ENCODE results near the gene THAP5. TPM values are rescaled to one million over a fixed set of nuclear protein-coding genes. Genes with fewer than 3 reads are reported as not detected.
"Not testable (repeated sequence)": the region's sequence is repeated elsewhere in the genome, so short reads cannot be mapped to it uniquely, and the experiment has no call there.

THAP5 gene
- polyA plus RNA-seq, 2 donors, result 3.6 TPM

DNA sequence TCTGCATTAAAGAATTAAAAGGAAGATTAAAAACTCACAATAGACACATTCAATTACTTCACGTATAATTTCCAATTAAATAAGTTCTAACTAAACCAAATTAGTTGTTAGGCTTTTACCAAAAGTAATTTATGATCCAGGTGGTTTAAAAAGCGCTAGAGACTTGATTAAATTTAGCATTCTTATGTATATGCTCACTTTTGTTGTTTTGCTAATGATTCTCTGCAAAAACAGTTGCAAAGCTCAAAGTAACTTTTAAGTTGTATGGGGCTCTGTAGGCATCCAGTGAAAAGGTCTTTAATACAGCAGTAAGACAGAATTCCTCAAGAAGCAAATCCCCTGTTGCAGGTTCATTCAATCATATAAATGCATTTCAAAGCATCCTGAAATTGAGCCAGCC lies 28.0 kb downstream of the THAP5 start:
- Histone ChIP-seq H3K4me3 (ENCODE audit: low read depth in 1 of 2, low read length in 2 of 2) (no peak overlapping the region), H3K36me3 (ENCODE audit: control insufficient read depth in 2 of 2, insufficient read depth in 2 of 2, low read length in 1 of 2) (no peaks in the 10 kb centered on the region), H3K4me1 (ENCODE audit: control insufficient read depth in 2 of 2, insufficient read depth in 2 of 2, low read length in 1 of 2) (no peaks in the 10 kb centered on the region), H3K27ac (ENCODE audit: low read depth in 2 of 2, low read length in 1 of 2) (no peak overlapping the region), H3K9me3 (ENCODE audit: control insufficient read depth in 2 of 2, insufficient read depth in 1 of 2, low read depth in 1 of 2, low read length in 1 of 2) (no peaks in the 10 kb centered on the region), H3K27me3 (ENCODE audit: control insufficient read depth in 1 of 2, insufficient read depth in 2 of 2, low read length in 2 of 2) (no peaks in the 10 kb centered on the region)
- WGBS, 2 donors, result 65 to 76% methylated on average over 2 of the region's 2 CpGs

DNA sequence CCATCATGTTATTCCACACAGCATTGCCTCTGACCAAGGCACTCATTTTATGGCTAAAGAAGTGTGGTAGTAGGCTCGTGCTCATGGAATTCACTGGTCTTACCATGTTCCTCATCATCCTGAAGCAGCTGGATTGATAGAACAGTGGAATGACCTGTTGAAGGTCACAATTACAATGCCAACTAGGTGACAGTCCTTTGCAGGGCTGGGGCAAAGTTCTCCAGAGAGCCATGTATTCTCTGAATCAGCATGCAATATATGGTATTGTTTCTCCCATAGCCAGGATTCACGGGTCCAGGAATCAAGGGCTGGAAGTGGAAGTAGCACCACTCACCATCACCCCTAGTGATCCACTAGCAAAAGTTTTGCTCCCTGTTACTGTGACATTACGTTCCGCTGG lies 30.8 kb downstream of the THAP5 start:
- not testable (repeated sequence) for H3K27ac ChIP-seq (ENCODE audit: low read depth in 2 of 2, low read length in 1 of 2); H3K9me3 ChIP-seq (ENCODE audit: control insufficient read depth in 2 of 2, insufficient read depth in 1 of 2, low read depth in 1 of 2, low read length in 1 of 2); H3K36me3 ChIP-seq (ENCODE audit: control insufficient read depth in 2 of 2, insufficient read depth in 2 of 2, low read length in 1 of 2); H3K27me3 ChIP-seq (ENCODE audit: control insufficient read depth in 1 of 2, insufficient read depth in 2 of 2, low read length in 2 of 2); H3K4me1 ChIP-seq (ENCODE audit: control insufficient read depth in 2 of 2, insufficient read depth in 2 of 2, low read length in 1 of 2); H3K4me3 ChIP-seq (ENCODE audit: low read depth in 1 of 2, low read length in 2 of 2)
- WGBS, 2 donors, result 90 to 91% methylated on average over 4 of the region's 4 CpGs

- WGBS, 2 donors, result 66 to 90% methylated on average over 2 of the region's 2 CpGs
Observed at GRCh38 chr7:108538236-108538635, 31.3 kb downstream of the THAP5 start.

DNA sequence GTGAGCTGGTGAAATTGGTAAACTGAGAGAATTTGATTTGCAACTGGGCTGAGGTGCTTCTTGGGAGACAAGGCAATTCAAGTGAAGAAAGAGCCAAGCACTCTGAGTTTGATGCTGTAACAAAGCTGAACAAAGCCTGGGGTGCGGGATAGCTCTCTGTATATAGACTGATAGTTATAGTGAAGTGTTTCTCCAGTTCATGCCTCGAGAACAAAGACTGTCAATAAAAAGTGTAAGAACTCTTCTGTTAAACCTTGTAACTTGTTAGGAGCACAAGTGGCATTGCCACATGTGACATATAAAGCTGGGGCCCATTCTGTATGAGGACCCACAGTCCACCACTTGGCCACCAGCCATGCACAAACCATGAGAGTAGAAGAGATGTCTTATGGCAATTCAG lies 32.3 kb downstream of the THAP5 start:
- Histone ChIP-seq H3K36me3 (ENCODE audit: control insufficient read depth in 2 of 2, insufficient read depth in 2 of 2, low read length in 1 of 2) (no peaks in the 10 kb centered on the region), H3K27ac (ENCODE audit: low read depth in 2 of 2, low read length in 1 of 2) (no peak overlapping the region), H3K4me3 (ENCODE audit: low read depth in 1 of 2, low read length in 2 of 2) (no peak overlapping the region), H3K4me1 (ENCODE audit: control insufficient read depth in 2 of 2, insufficient read depth in 2 of 2, low read length in 1 of 2) (no peaks in the 10 kb centered on the region), H3K9me3 (ENCODE audit: control insufficient read depth in 2 of 2, insufficient read depth in 1 of 2, low read depth in 1 of 2, low read length in 1 of 2) (no peaks in the 10 kb centered on the region), H3K27me3 (ENCODE audit: control insufficient read depth in 1 of 2, insufficient read depth in 2 of 2, low read length in 2 of 2) (no peaks in the 10 kb centered on the region)
- WGBS, 2 donors, result 86 to 91% methylated on average over 2 of the region's 2 CpGs

More at GRCh38 chr7:108538236-108538635, 31.3 kb downstream of the THAP5 start:
- H3K4me3 ChIP-seq (ENCODE audit: low read depth in 1 of 2, low read length in 2 of 2); H3K36me3 ChIP-seq (ENCODE audit: control insufficient read depth in 2 of 2, insufficient read depth in 2 of 2, low read length in 1 of 2); H3K9me3 ChIP-seq (ENCODE audit: control insufficient read depth in 2 of 2, insufficient read depth in 1 of 2, low read depth in 1 of 2, low read length in 1 of 2); H3K4me1 ChIP-seq (ENCODE audit: control insufficient read depth in 2 of 2, insufficient read depth in 2 of 2, low read length in 1 of 2); H3K27ac ChIP-seq (ENCODE audit: low read depth in 2 of 2, low read length in 1 of 2); H3K27me3 ChIP-seq (ENCODE audit: control insufficient read depth in 1 of 2, insufficient read depth in 2 of 2, low read length in 2 of 2): not testable (repeated sequence)

GRCh38 chr7:108535744-108536143 lies 33.8 kb downstream of the THAP5 start:
- Histone ChIP-seq H3K4me1 (ENCODE audit: control insufficient read depth in 2 of 2, insufficient read depth in 2 of 2, low read length in 1 of 2) (no peaks in the 10 kb centered on the region), H3K27me3 (ENCODE audit: control insufficient read depth in 1 of 2, insufficient read depth in 2 of 2, low read length in 2 of 2) (no peaks in the 10 kb centered on the region), H3K9me3 (ENCODE audit: control insufficient read depth in 2 of 2, insufficient read depth in 1 of 2, low read depth in 1 of 2, low read length in 1 of 2) (no peaks in the 10 kb centered on the region), H3K36me3 (ENCODE audit: control insufficient read depth in 2 of 2, insufficient read depth in 2 of 2, low read length in 1 of 2) (no peaks in the 10 kb centered on the region), H3K4me3 (ENCODE audit: low read depth in 1 of 2, low read length in 2 of 2) (no peak overlapping the region), H3K27ac (ENCODE audit: low read depth in 2 of 2, low read length in 1 of 2) (no peak overlapping the region)
- 72 to 74% methylated on average over 1 of the region's 1 CpG for WGBS, 2 donors

- no peaks in the 10 kb centered on the region for H3K36me3 ChIP-seq (ENCODE audit: control insufficient read depth in 2 of 2, insufficient read depth in 2 of 2, low read length in 1 of 2)
- 57 to 81% methylated on average over 5 of the region's 5 CpGs for WGBS, 2 donors
Observed at GRCh38 chr7:108535257-108535656, 34.2 kb downstream of the THAP5 start.

DNA sequence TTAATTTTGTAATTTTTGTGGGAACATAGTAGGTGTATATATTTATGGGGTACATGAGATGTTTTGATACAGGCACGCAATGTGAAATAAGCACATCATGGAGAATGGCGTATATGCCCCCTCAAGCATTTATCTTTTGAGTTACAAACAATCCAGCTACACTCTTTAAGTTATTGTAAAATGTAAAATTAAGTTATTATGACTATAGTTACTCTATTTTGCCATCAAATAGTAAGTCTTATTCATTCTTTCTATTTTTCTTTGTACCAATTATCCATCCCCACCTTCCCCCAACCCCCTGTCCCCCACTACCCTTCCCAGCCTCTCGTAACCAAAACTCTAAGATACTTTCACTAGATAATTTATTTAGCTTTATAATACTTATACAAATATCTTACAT lies 35.8 kb downstream of the THAP5 start:
- no peaks in the 10 kb centered on the region for H3K4me1 ChIP-seq (ENCODE audit: control insufficient read depth in 2 of 2, insufficient read depth in 2 of 2, low read length in 1 of 2)
- 93 to 97% methylated on average over 3 of the region's 3 CpGs for WGBS, 2 donors
- no peak overlapping the region for H3K27ac ChIP-seq (ENCODE audit: low read depth in 2 of 2, low read length in 1 of 2)
- H3K4me3 ChIP-seq (ENCODE audit: low read depth in 1 of 2, low read length in 2 of 2), result no peak overlapping the region
- no peaks in the 10 kb centered on the region for H3K27me3 ChIP-seq (ENCODE audit: control insufficient read depth in 1 of 2, insufficient read depth in 2 of 2, low read length in 2 of 2)
- H3K9me3 ChIP-seq (ENCODE audit: control insufficient read depth in 2 of 2, insufficient read depth in 1 of 2, low read depth in 1 of 2, low read length in 1 of 2), result no peaks in the 10 kb centered on the region
- H3K36me3 ChIP-seq (ENCODE audit: control insufficient read depth in 2 of 2, insufficient read depth in 2 of 2, low read length in 1 of 2), result no peaks in the 10 kb centered on the region

More at GRCh38 chr7:108535257-108535656, 34.2 kb downstream of the THAP5 start:
- Histone ChIP-seq H3K4me3 (ENCODE audit: low read depth in 1 of 2, low read length in 2 of 2) (no peak overlapping the region), H3K9me3 (ENCODE audit: control insufficient read depth in 2 of 2, insufficient read depth in 1 of 2, low read depth in 1 of 2, low read length in 1 of 2) (no peaks in the 10 kb centered on the region), H3K27ac (ENCODE audit: low read depth in 2 of 2, low read length in 1 of 2) (no peak overlapping the region), H3K27me3 (ENCODE audit: control insufficient read depth in 1 of 2, insufficient read depth in 2 of 2, low read length in 2 of 2) (no peaks in the 10 kb centered on the region), H3K4me1 (ENCODE audit: control insufficient read depth in 2 of 2, insufficient read depth in 2 of 2, low read length in 1 of 2) (no peaks in the 10 kb centered on the region)

DNA sequence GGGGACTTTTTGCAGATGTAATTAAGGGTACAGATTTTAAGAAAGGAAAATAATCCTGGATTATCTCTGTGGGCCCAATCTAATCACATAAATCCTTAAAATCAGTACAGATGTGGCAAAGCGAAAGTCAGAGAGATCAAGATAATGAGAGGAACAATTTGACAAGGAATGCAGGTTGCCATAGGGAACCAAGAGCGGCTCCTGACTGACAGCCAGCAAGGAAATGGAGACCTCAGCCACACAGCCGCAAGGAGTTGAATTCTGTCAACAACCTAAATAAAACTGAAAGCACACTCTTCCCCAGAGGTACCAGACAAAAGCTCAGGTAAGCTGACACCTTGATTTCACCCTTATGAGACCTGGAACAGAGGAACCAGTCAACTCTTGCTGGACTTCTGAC lies 40.2 kb downstream of the THAP5 start:
- H3K4me3 ChIP-seq (ENCODE audit: low read depth in 1 of 2, low read length in 2 of 2), result no peak overlapping the region
- no peaks in the 10 kb centered on the region for H3K27me3 ChIP-seq (ENCODE audit: control insufficient read depth in 1 of 2, insufficient read depth in 2 of 2, low read length in 2 of 2)
- no peaks in the 10 kb centered on the region for H3K9me3 ChIP-seq (ENCODE audit: control insufficient read depth in 2 of 2, insufficient read depth in 1 of 2, low read depth in 1 of 2, low read length in 1 of 2)
- H3K27ac ChIP-seq (ENCODE audit: low read depth in 2 of 2, low read length in 1 of 2), result no peak overlapping the region
- peaks cover 0 to 2% of the 10 kb centered on the region in 2 donors for H3K4me1 ChIP-seq (ENCODE audit: control insufficient read depth in 2 of 2, insufficient read depth in 2 of 2, low read length in 1 of 2)
- 58 to 73% methylated on average over 3 of the region's 3 CpGs for WGBS, 2 donors
- no peaks in the 10 kb centered on the region for H3K36me3 ChIP-seq (ENCODE audit: control insufficient read depth in 2 of 2, insufficient read depth in 2 of 2, low read length in 1 of 2)

DNA sequence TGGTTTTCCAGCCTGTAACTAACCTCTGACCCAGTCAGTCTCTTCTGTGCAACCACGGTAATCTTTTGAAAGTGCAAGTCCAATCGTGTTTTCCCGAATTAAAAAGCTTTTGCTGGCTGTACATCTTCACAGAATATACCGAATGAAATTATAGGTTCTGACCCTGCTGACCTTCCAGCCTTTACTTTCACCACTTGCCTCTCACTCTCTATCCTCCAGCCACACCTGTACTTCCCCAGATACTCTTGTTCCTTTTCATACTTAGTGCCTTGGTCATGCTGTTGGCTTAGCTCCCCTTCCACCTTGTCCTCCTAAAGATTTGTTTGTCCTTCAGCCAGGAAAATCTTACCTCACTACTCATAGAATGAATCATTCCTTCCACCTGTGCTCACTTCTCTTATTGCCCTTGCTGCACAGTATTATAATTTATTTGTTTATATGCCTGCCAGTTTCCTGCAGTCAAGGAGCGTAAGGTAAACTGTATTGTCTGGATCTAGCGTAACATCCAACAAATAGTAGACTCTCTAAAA lies 41.3 kb downstream of the THAP5 start:
- peak overlapping the region; percentile 64 to 65 for H3K27ac ChIP-seq (ENCODE audit: low read depth in 2 of 2, low read length in 1 of 2)
- no peaks in the 10 kb centered on the region for H3K9me3 ChIP-seq (ENCODE audit: control insufficient read depth in 2 of 2, insufficient read depth in 1 of 2, low read depth in 1 of 2, low read length in 1 of 2)
- WGBS, 2 donors, result 63 to 79% methylated on average over 6 of the region's 6 CpGs
- no peaks in the 10 kb centered on the region for H3K27me3 ChIP-seq (ENCODE audit: control insufficient read depth in 1 of 2, insufficient read depth in 2 of 2, low read length in 2 of 2)
- peaks cover 0 to 2% of the 10 kb centered on the region in 2 donors for H3K4me1 ChIP-seq (ENCODE audit: control insufficient read depth in 2 of 2, insufficient read depth in 2 of 2, low read length in 1 of 2)
- H3K4me3 ChIP-seq (ENCODE audit: low read depth in 1 of 2, low read length in 2 of 2), result no peak overlapping the region
- H3K36me3 ChIP-seq (ENCODE audit: control insufficient read depth in 2 of 2, insufficient read depth in 2 of 2, low read length in 1 of 2), result no peaks in the 10 kb centered on the region

DNA sequence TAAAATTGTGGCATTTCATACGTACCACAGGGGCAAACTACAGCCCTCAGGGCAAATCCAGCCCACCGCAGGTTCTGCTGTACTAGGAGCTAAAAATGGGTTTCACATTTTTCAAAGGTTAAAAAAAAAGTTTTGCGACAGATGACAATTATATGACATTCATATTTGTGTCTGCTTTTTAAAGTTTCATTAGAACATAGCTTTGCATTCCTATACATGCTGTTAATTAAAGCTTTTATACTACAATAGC lies 42.8 kb downstream of the THAP5 start:
- 8 to 12% methylated on average over 3 of the region's 3 CpGs for WGBS, 2 donors
- no peaks in the 10 kb centered on the region for H3K9me3 ChIP-seq (ENCODE audit: control insufficient read depth in 2 of 2, insufficient read depth in 1 of 2, low read depth in 1 of 2, low read length in 1 of 2)

More for the DNA sequence above, 42.8 kb downstream of the THAP5 start:
- Histone ChIP-seq H3K27ac (ENCODE audit: low read depth in 2 of 2, low read length in 1 of 2) (peak overlapping the region; percentile 99), H3K27me3 (ENCODE audit: control insufficient read depth in 1 of 2, insufficient read depth in 2 of 2, low read length in 2 of 2) (no peaks in the 10 kb centered on the region), H3K4me3 (ENCODE audit: low read depth in 1 of 2, low read length in 2 of 2) (peak overlapping the region; percentile 80 to 83), H3K36me3 (ENCODE audit: control insufficient read depth in 2 of 2, insufficient read depth in 2 of 2, low read length in 1 of 2) (no peaks in the 10 kb centered on the region), H3K4me1 (ENCODE audit: control insufficient read depth in 2 of 2, insufficient read depth in 2 of 2, low read length in 1 of 2) (peaks cover 0 to 2% of the 10 kb centered on the region in 2 donors)

Measured in esophagus (tissue), 2 donors.